Measurements from ENCODE around the gene EIF4B. TPM values are rescaled to one million over a fixed set of nuclear protein-coding genes. Genes with fewer than 3 reads are reported as not detected.

The EIF4B gene
- total RNA-seq, 1 donor from 2014 or later, result 726 TPM

- H3K36me3 Mint-ChIP-seq (ENCODE audit: low read depth), result peaks cover 2% of the 10 kb centered on the region
- intact Hi-C loops (cut with micrococcal nuclease), result loop anchor here (1.0 to 5.0 kb wide), 4 partner anchors 17 to 128 kb away; partner anchors contain the start of genes CSAD, IGFBP6, SPRYD3 and ZNF740
These were observed 48.0 kb downstream of the EIF4B start for GRCh38 chr12:53054112-53054878.

DNA sequence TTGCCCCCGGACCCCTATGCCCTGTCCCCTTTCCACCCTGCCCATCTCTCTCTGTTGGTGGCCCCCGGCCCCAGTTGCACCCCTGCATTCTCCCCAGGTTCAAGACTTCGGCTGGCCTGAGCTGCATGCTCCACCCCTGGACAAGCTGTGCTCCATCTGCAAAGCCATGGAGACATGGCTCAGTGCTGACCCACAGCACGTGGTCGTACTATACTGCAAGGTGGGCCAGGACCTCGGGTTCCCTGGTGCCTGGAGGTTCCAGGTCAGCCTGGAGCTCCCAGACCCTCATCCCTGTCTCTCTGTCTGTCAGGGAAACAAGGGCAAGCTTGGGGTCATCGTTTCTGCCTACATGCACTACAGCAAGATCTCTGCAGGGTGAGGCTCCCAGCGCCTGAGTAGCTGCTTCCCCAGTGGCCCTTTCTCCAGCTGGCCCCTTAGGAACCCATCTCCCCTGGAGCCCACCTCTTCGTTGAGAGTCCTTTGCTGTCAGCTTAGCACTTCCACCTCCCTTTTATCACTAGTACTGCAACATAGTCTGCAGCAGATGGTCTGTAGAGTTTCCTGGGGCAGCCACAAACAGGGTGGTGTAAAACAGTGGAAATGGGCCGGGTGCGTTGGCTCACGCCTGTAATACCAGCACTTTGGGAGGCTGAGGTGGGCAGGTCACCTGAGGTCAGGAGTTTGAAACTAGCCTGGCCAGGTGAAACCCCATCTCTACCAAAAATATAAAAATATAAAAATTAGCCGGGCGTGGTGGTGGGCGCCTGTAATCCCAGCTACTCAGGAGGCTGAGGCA lies 49.4 kb downstream of the EIF4B start:
- POLR2A ChIA-PET, result interaction anchor here (0.6 to 2.3 kb wide), 4 partner anchors 23 to 264 kb away, joined by 3 to 7 read pairs (median 4); partner anchors contain the start of gene SPRYD3
- intact Hi-C loops (cut with micrococcal nuclease), result loop anchor here (2.0 kb wide), 1 partner anchor 15 kb away; no protein-coding TSS in a partner anchor
- H3K9me3 Mint-ChIP-seq, result no peaks in the 10 kb centered on the region
- H3K4me3 Mint-ChIP-seq, result peak overlapping the region; percentile 24
- no peak for TF ChIP-seq CTCF (IDR thresholded peaks at IDR 0.05)
- DNase-seq, result no peak
- H3K27ac Mint-ChIP-seq, result no peak overlapping the region
- no peak for ATAC-seq (ENCODE audit: low read depth)
- CTCF ChIA-PET, result interaction anchor here (3.2 kb wide), 1 partner anchor 11 kb away, joined by 11 read pairs; no protein-coding TSS in a partner anchor
- H3K27me3 Mint-ChIP-seq, result peaks cover 6% of the 10 kb centered on the region
- H3K36me3 Mint-ChIP-seq (ENCODE audit: low read depth), result peaks cover 2% of the 10 kb centered on the region
- peaks cover 11% of the 10 kb centered on the region for H3K4me1 Mint-ChIP-seq

More at GRCh38 chr12:53054112-53054878, 48.0 kb downstream of the EIF4B start:
- peak overlapping the region; percentile 95 for H3K4me3 Mint-ChIP-seq
- TF ChIP-seq CTCF (IDR thresholded peaks at IDR 0.05), result no peak
- peaks cover 6% of the 10 kb centered on the region for H3K27me3 Mint-ChIP-seq
- peak overlapping the region; percentile 90 for H3K27ac Mint-ChIP-seq
- H3K9me3 Mint-ChIP-seq, result no peaks in the 10 kb centered on the region
- POLR2A ChIA-PET, result interaction anchor here (0.6 to 2.3 kb wide), 12 partner anchors 9 to 267 kb away, joined by 3 to 10 read pairs (median 4); partner anchors contain the start of genes AAAS, EIF4B and SPRYD3
- ATAC-seq (ENCODE audit: low read depth) (peak; percentile 97), DNase-seq (peak; percentile 86)
- CTCF ChIA-PET, result interaction anchor here (0.5 to 3.2 kb wide), 3 partner anchors 12 to 296 kb away, joined by 3 to 11 read pairs (median 3); no protein-coding TSS in a partner anchor
- H3K4me1 Mint-ChIP-seq, result peaks cover 12% of the 10 kb centered on the region

DNA sequence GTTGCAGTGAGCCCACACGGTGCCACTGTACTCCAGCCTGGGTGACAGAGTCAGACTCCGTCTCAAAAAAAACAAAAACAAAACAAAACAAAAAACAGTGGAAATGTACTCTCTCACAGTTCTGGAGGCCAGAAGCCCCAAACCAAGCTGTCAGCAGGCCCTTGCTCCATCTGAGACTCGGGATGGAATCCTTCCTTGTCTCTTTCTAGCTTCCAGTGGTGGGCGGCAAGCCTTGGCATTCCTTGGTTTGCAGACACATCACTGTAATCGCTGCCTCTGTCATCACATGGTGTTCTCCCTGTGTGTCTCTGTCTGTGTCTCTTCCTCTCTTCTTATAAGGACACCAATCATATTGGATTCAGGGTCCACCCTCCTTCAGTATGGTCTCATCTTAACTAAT lies 50.0 kb downstream of the EIF4B start:
- H3K4me3 Mint-ChIP-seq, result no peak overlapping the region
- H3K36me3 Mint-ChIP-seq (ENCODE audit: low read depth), result peaks cover 2% of the 10 kb centered on the region
- TF ChIP-seq CTCF (IDR thresholded peaks at IDR 0.05), result no peak
- H3K27me3 Mint-ChIP-seq, result peaks cover 6% of the 10 kb centered on the region
- intact Hi-C loops (cut with micrococcal nuclease), result no loop called here
- no peak for ATAC-seq (ENCODE audit: low read depth)
- no peak overlapping the region for H3K27ac Mint-ChIP-seq
- no peak for DNase-seq
- ChIA-PET POLR2A (interaction anchor here (0.6 kb wide), 1 partner anchor 93 kb away, joined by 3 read pairs; no protein-coding TSS in a partner anchor), CTCF (interaction anchor here (3.2 kb wide), 1 partner anchor 10 kb away, joined by 11 read pairs; no protein-coding TSS in a partner anchor)
- H3K4me1 Mint-ChIP-seq, result peaks cover 10% of the 10 kb centered on the region
- no peaks in the 10 kb centered on the region for H3K9me3 Mint-ChIP-seq

DNA sequence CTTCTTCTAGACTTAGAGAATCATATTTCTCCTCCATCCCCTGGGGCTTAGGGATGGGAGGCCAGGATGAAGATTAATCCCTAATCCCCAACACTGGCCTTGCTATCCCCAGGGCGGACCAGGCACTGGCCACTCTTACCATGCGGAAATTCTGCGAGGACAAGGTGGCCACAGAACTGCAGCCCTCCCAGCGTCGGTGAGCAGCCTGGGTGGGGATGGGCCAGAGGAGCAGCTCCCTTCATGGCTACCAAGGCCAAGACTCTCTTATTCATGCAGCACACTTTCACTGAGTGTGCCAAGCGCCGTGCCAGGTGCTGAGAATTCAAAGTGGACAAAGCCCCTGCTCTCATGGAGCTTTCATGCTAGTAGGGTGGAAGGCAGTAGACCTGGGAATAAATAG lies 50.6 kb downstream of the EIF4B start:
- peaks cover 10% of the 10 kb centered on the region for H3K4me1 Mint-ChIP-seq
- TF ChIP-seq CTCF (IDR thresholded peaks at IDR 0.05), result no peak
- ChIA-PET CTCF (interaction anchor here (1.7 kb wide), 1 partner anchor 9 kb away, joined by 6 read pairs; no protein-coding TSS in a partner anchor), POLR2A (no interaction called here)
- peaks cover 6% of the 10 kb centered on the region for H3K27me3 Mint-ChIP-seq
- ATAC-seq (ENCODE audit: low read depth), result no peak
- H3K36me3 Mint-ChIP-seq (ENCODE audit: low read depth), result peaks cover 2% of the 10 kb centered on the region
- H3K4me3 Mint-ChIP-seq, result no peak overlapping the region
- no peaks in the 10 kb centered on the region for H3K9me3 Mint-ChIP-seq
- H3K27ac Mint-ChIP-seq, result no peak overlapping the region
- intact Hi-C loops (cut with micrococcal nuclease), result no loop called here
- DNase-seq, result no peak
